Measurements from ENCODE around the gene SH3RF3.

- TF ChIP-seq SUZ12 (IDR thresholded peaks at IDR 0.05; ENCODE audit: extremely low read depth, insufficient read depth, insufficient read length) (no peak), ZNF274 (IDR thresholded peaks at IDR 0.05; ENCODE audit: low read depth, low read length) (no peak)
Observed at GRCh38 chr2:109123586-109124201, 5.3 kb upstream of the SH3RF3 start.

Measured in NT2/D1 (cell line).